ENCODE measurements around the gene KIF16B.

DNA sequence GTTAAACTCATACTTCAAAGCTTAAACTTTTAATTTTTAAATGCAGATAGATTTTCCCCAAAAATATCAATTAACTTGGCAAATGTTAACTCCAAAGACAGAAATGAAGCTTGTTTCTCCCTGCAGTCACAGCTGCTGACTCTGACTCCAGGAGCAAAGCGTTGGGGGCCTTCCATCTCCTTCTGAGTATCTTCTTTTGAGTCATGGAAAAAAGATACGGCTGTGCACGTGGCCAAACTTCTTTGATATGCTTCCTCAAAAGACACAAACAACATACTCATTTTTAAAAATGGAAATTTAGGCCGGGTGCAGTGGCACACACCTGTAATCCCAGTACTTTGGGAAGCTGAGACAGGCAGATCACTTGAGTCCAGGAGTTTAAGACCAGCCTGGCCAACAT, 28.3 kb downstream of the KIF16B start:
- TF ChIP-seq GATA3 (IDR thresholded peaks at IDR 0.05; ENCODE audit: low read depth, low read length) (no peak), GATA2 (IDR thresholded peaks at IDR 0.05; ENCODE audit: low read depth, low read length) (no peak)
